HUES64 (cell line): ENCODE results near the gene BBS2.
"Not testable (repeated sequence)": the region's sequence is repeated elsewhere in the genome, so short reads cannot be mapped to it uniquely, and the experiment has no call there.

Source experiments
- H3K27ac ChIP-seq: 2 replicates; pipeline ENCODE4 v1.7.0; 2013; ENCODE audit warnings: low read depth, low read length, inconsistent platforms
- H3K27me3 ChIP-seq: 2 replicates; pipeline ENCODE4 v1.6.1; 2013; ENCODE audit warnings: mild to moderate bottlenecking, low read length; ENCODE audit not compliant: insufficient read depth
- H3K36me3 ChIP-seq: 2 replicates; pipeline ENCODE4 v1.6.1; 2013; ENCODE audit warnings: mild to moderate bottlenecking, low read length; ENCODE audit not compliant: insufficient read depth
- H3K4me1 ChIP-seq: 2 replicates; pipeline ENCODE4 v1.6.1; 2013; ENCODE audit warnings: mild to moderate bottlenecking, low read length, moderate library complexity; ENCODE audit not compliant: insufficient read depth
- H3K4me3 ChIP-seq: 2 replicates; pipeline ENCODE4 v1.5.1; 2013; ENCODE audit warnings: mild to moderate bottlenecking, low read length, moderate library complexity
- H3K9ac ChIP-seq: 2 replicates; pipeline ENCODE4 v1.6.1; 2013; ENCODE audit warnings: mild to moderate bottlenecking, low read depth, low read length
- H3K9me3 ChIP-seq: 2 replicates; pipeline ENCODE4 v1.6.1; 2013; ENCODE audit warnings: low read depth, low read length; ENCODE audit not compliant: insufficient read depth
- WGBS: fragments of 150-250, 120-280 bp; methylation state at CpG from one replicate; pipeline ENCODE4 v1.1.7; 2013; ENCODE audit warnings: missing lambda C conversion rate; 5-methylcytosine and 5-hydroxymethylcytosine counted together

BBS2 gene

GRCh38 chr16:56488868-56489267 is 31.0 kb downstream of the BBS2 start:
- not testable (repeated sequence) for H3K9ac ChIP-seq, H3K4me3 ChIP-seq, H3K9me3 ChIP-seq, H3K27me3 ChIP-seq, H3K27ac ChIP-seq, H3K4me1 ChIP-seq
- peaks cover 12% of the 10 kb centered on the region for H3K36me3 ChIP-seq
- WGBS, result 100% methylated on average over 1 of the region's 1 CpG

- H3K27ac ChIP-seq, result no peak overlapping the region
- peaks cover 16% of the 10 kb centered on the region for H3K36me3 ChIP-seq
- no peaks in the 10 kb centered on the region for H3K4me1 ChIP-seq
- H3K9ac ChIP-seq, result no peak overlapping the region
- WGBS, result 84% methylated on average over 5 of the region's 5 CpGs
- H3K4me3 ChIP-seq, result no peak overlapping the region
- no peaks in the 10 kb centered on the region for H3K27me3 ChIP-seq
- no peaks in the 10 kb centered on the region for H3K9me3 ChIP-seq
These were observed 31.8 kb downstream of the BBS2 start for GRCh38 chr16:56488035-56488434.

- no peak overlapping the region for H3K27ac ChIP-seq
- H3K9ac ChIP-seq, result no peak overlapping the region
- peaks cover 28% of the 10 kb centered on the region for H3K36me3 ChIP-seq
- no peak overlapping the region for H3K4me3 ChIP-seq
- H3K4me1 ChIP-seq, result no peaks in the 10 kb centered on the region
- no peaks in the 10 kb centered on the region for H3K9me3 ChIP-seq
- H3K27me3 ChIP-seq, result no peaks in the 10 kb centered on the region
These were observed 36.4 kb downstream of the BBS2 start for GRCh38 chr16:56483394-56483793.

- no peak overlapping the region for H3K4me3 ChIP-seq
- whole genome bisulfite sequencing, result 87% methylated on average over 5 of the region's 5 CpGs
- H3K27ac ChIP-seq, result no peak overlapping the region
- no peaks in the 10 kb centered on the region for H3K4me1 ChIP-seq
- H3K9me3 ChIP-seq, result no peaks in the 10 kb centered on the region
- peaks cover 34% of the 10 kb centered on the region for H3K36me3 ChIP-seq
- H3K27me3 ChIP-seq, result no peaks in the 10 kb centered on the region
- H3K9ac ChIP-seq, result no peak overlapping the region
These were observed 37.1 kb downstream of the BBS2 start for GRCh38 chr16:56482683-56483236.

- Histone ChIP-seq H3K9me3 (no peaks in the 10 kb centered on the region), H3K9ac (no peak overlapping the region), H3K36me3 (peaks cover 45% of the 10 kb centered on the region), H3K27ac (no peak overlapping the region), H3K4me3 (no peak overlapping the region), H3K27me3 (no peaks in the 10 kb centered on the region), H3K4me1 (no peaks in the 10 kb centered on the region)
- 93% methylated on average over 2 of the region's 2 CpGs for WGBS
These were observed 38.2 kb downstream of the BBS2 start for GRCh38 chr16:56481468-56482122.

GRCh38 chr16:56480776-56481467 is 38.9 kb downstream of the BBS2 start:
- Histone ChIP-seq H3K4me1 (no peaks in the 10 kb centered on the region), H3K27ac (no peak overlapping the region), H3K27me3 (no peaks in the 10 kb centered on the region), H3K9me3 (no peaks in the 10 kb centered on the region), H3K4me3 (no peak overlapping the region), H3K9ac (no peak overlapping the region), H3K36me3 (peaks cover 52% of the 10 kb centered on the region)
- WGBS, result 90% methylated on average over 7 of the region's 7 CpGs

- no peaks in the 10 kb centered on the region for H3K27me3 ChIP-seq
- H3K36me3 ChIP-seq, result peaks cover 59% of the 10 kb centered on the region
- H3K4me3 ChIP-seq, result no peak overlapping the region
- 89% methylated on average over 1 of the region's 2 CpGs for WGBS
- no peaks in the 10 kb centered on the region for H3K9me3 ChIP-seq
- no peak overlapping the region for H3K9ac ChIP-seq
- H3K27ac ChIP-seq, result no peak overlapping the region
- H3K4me1 ChIP-seq, result no peaks in the 10 kb centered on the region; the same call in 1 of the 2 replicates
These were observed 40.4 kb downstream of the BBS2 start for GRCh38 chr16:56479469-56479868.

- Histone ChIP-seq H3K4me1 (no peaks in the 10 kb centered on the region; the same call in 1 of the 2 replicates), H3K36me3 (peaks cover 64% of the 10 kb centered on the region), H3K9me3 (no peaks in the 10 kb centered on the region), H3K4me3 (no peak overlapping the region), H3K27ac (no peak overlapping the region), H3K27me3 (no peaks in the 10 kb centered on the region), H3K9ac (no peak overlapping the region)
- WGBS, result 93% methylated on average over 2 of the region's 2 CpGs
These were observed 41.4 kb downstream of the BBS2 start for GRCh38 chr16:56478281-56479049.

- Histone ChIP-seq H3K9me3 (no peaks in the 10 kb centered on the region), H3K27ac (no peak overlapping the region), H3K27me3 (no peaks in the 10 kb centered on the region), H3K9ac (no peak overlapping the region), H3K4me3 (no peak overlapping the region), H3K4me1 (no peaks in the 10 kb centered on the region; the same call in 1 of the 2 replicates), H3K36me3 (peaks cover 70% of the 10 kb centered on the region)
- WGBS, result 100% methylated on average over 2 of the region's 2 CpGs
These were observed 42.5 kb downstream of the BBS2 start for GRCh38 chr16:56477096-56477878.

GRCh38 chr16:56475201-56475600 is 44.6 kb downstream of the BBS2 start:
- H3K4me3 ChIP-seq, result no peak overlapping the region
- H3K27ac ChIP-seq, result no peak overlapping the region
- no peaks in the 10 kb centered on the region for H3K27me3 ChIP-seq
- H3K4me1 ChIP-seq, result no peaks in the 10 kb centered on the region; the same call in 1 of the 2 replicates
- H3K9me3 ChIP-seq, result no peaks in the 10 kb centered on the region
- 47% methylated on average over 2 of the region's 2 CpGs for whole genome bisulfite sequencing
- peaks cover 90% of the 10 kb centered on the region for H3K36me3 ChIP-seq
- H3K9ac ChIP-seq, result no peak overlapping the region
